GM10248 (cell line): ENCODE results near the gene SUSD6.

Experiments
- CTCF ChIA-PET: fragments of 300-600 bp; sonication (Branson Sonifier 250); formaldehyde crosslinking; extraction: SDS; loops from one replicate; lab custom pipeline; 2021; ENCODE audit warnings: antibody characterized with exemption; lab: Yijun Ruan, JAX
- POLR2A ChIA-PET: fragments of 350-650 bp; sonication (Branson Sonifier 250); formaldehyde crosslinking; extraction: SDS; loops from one replicate; lab custom pipeline; 2020; ENCODE audit warnings: antibody characterized with exemption; lab: Yijun Ruan, JAX
- DNase-seq: peaks from one replicate; pipeline ENCODE4 v3.0.0; 2012; ENCODE audit errors: extremely low spot score
- TF ChIP-seq, protein P1 (sequence below): IDR thresholded peaks from 2 replicates; pipeline ENCODE4 v1.5.1; 2012; ENCODE audit warnings: mild to moderate bottlenecking, low read depth; ENCODE audit errors: extremely low read depth, missing control alignments, control extremely low read depth

SUSD6 gene

DNA sequence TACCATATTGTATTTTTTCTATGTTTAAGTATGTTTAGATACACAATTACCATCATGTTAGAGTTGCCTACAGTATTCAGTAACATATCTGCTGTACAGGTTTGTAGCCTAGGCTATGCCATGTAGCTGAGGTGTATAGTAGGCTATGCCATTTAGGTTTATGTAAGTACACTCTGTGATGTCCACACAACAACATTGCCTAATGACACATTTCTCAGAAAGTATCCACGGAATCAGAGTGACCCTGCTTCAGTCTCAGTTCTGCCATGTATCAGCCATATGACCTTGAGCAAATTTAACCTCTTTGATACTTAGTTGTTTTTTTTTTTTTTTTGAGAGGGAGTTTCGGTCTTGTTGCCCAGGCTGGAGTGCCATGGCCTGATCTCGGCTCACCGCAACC is 12.7 kb downstream of the SUSD6 start:
- DNase-seq: no peak
- TF ChIP-seq, protein P1, sequence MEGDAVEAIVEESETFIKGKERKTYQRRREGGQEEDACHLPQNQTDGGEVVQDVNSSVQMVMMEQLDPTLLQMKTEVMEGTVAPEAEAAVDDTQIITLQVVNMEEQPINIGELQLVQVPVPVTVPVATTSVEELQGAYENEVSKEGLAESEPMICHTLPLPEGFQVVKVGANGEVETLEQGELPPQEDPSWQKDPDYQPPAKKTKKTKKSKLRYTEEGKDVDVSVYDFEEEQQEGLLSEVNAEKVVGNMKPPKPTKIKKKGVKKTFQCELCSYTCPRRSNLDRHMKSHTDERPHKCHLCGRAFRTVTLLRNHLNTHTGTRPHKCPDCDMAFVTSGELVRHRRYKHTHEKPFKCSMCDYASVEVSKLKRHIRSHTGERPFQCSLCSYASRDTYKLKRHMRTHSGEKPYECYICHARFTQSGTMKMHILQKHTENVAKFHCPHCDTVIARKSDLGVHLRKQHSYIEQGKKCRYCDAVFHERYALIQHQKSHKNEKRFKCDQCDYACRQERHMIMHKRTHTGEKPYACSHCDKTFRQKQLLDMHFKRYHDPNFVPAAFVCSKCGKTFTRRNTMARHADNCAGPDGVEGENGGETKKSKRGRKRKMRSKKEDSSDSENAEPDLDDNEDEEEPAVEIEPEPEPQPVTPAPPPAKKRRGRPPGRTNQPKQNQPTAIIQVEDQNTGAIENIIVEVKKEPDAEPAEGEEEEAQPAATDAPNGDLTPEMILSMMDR: no peak
- CTCF ChIA-PET: interaction anchor here (1.1 to 2.0 kb wide), 4 partner anchors 8 to 29 kb away, joined by 3 to 7 read pairs (median 4); no protein-coding TSS in a partner anchor
- POLR2A ChIA-PET: no interaction called here

DNA sequence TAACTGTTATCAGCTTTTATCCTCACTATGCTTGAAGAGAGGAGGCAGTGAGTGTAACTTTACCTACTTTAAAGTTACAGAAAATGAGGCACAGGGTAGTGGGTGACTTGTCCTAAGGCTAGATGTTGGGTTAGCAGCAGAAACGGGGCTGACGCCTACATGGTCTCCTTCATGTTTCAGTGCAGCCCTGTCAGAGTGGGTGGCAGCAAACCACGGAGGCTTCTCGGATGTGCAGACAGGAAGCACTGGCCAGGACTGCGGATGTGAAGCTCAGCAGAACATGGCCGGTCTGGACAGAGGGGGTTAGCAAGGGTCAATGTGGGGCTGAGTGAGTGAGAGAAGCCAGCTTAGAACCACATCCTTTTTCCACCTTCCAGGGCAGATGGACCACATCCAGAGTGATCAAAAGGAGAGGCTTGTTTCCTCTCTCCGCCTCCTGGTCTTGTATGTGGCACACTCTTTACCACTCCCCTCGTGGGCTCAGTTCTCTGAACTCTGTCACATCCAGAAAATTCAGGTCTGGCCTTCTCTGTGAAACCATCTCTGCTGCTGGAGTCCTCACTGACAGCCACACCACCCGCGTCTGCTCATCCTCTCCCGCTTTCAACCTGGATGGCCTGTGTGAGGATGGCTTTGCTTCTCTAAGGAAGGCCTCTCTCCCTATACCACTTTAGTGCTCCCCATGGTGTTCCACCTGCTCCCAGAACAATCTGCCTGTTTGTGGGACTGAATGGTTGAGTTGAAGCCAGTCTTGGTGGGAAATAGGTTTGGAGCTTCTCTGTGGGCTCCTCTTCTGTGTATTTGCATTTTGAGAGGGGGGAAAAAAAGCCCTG is 14.1 kb downstream of the SUSD6 start:
- POLR2A ChIA-PET: interaction anchor here (1.1 to 2.3 kb wide), 2 partner anchors 11 to 13 kb away, joined by 3 to 8 read pairs; partner anchors contain the start of gene SUSD6

DNA sequence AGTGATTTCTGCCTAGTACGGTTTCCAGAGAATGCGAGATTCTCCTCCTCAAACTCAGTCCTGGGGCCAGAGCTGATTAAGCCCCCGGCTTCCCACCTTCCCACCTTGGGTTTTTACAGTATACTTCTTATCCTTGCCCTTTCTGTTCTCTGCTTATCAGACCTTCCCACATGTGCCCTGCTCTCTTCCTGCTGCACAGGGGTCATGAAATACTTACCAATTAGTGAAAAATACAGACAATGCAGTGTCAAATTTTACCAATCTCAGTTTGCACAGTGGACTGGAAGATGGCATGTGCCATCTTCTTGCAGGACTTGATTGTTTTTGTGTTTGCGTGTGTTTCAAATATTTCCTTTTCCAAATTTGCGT is 14.7 kb downstream of the SUSD6 start:
- CTCF ChIA-PET: interaction anchor here (1.3 to 2.0 kb wide), 5 partner anchors 9 to 25 kb away, joined by 3 to 6 read pairs (median 4); no protein-coding TSS in a partner anchor
- no peak for DNase-seq
- POLR2A ChIA-PET: interaction anchor here (0.6 to 2.3 kb wide), 2 partner anchors 14 to 61 kb away, joined by 3 to 8 read pairs; partner anchors contain the start of gene SUSD6
- TF ChIP-seq, protein P1: no peak

More for the DNA sequence above, 14.1 kb downstream of the SUSD6 start:
- TF ChIP-seq, protein P1: no peak
- CTCF ChIA-PET: interaction anchor here (0.9 to 2.0 kb wide), 10 partner anchors 9 to 39 kb away, joined by 3 to 6 read pairs (median 4); no protein-coding TSS in a partner anchor
- DNase-seq: peak; percentile 70

DNA sequence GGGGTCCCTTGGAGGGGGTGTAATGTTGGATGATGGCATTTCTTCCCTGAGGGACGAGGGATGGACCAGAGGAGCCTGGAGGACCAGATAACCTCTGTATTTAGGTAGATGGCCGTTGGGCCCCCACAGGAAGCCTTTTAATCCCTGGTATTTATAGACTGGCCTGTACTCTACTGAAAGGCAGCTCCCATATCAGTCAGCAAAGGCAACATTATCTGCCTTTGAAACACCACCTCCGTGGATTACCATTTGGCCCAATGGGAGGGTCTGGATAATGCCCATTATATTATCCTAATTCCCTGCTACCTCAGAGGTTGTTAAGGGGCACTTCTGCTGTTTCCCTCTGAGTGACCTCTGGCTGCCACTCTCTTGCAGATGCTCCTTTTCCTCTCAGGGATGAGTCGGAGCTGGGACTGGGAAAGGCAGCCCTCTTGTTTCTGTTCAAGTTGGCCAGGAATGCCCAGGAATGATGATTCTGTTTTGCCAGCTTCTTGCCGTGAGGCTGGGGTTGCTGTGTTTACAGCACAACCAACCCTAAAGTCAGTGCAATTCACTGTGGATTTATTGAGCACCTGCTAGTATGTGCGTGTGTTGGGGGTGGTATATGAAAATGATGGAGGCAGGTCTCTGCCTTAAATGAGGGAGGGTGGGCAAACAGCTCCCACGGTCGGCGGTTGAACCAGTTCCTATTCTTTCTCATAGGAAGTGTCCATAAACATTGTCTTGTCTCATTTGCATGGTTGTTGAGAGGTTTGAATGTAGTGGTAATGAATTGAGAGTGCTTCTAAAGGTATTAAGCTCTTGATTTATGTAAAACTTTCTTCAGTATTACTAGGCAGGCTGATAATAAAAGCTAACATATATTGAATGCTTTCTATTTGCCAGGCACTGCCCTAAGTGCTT is 18.1 kb downstream of the SUSD6 start:
- TF ChIP-seq, protein P1: no peak
- DNase-seq: peak; percentile 44
- POLR2A ChIA-PET: interaction anchor here (1.2 to 1.8 kb wide), 2 partner anchors 15 to 17 kb away, joined by 4 to 8 read pairs; no protein-coding TSS in a partner anchor
- CTCF ChIA-PET: interaction anchor here (0.7 to 3.4 kb wide), 16 partner anchors 9 to 719 kb away, joined by 3 to 22 read pairs (median 4); partner anchors contain the start of gene SUSD6

DNA sequence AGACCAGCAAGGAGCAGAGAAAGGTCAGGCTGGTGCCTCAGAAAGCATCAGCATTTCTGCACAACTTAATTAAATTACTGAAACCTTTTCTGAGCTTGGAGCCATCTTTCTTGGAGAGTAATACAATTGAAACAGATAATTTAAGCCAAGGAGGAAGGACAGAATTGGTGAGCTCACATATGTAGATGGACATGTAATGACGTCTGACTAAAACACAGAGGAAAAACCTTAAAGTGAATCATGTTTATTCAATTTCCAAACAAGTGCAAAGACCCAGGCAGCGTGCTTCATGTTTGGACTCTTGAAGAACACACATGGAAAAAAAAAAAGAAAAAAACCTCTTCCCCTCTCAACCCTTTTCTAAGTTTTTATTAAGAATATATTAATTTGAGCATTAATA is 19.0 kb downstream of the SUSD6 start:
- CTCF ChIA-PET: interaction anchor here (0.7 to 3.4 kb wide), 14 partner anchors 8 to 719 kb away, joined by 3 to 22 read pairs (median 4); partner anchors contain the start of gene SUSD6
- TF ChIP-seq, protein P1: no peak
- DNase-seq: no peak
- POLR2A ChIA-PET: interaction anchor here (1.8 kb wide), 1 partner anchor 15 kb away, joined by 8 read pairs; no protein-coding TSS in a partner anchor
